Mucosa of descending colon (tissue), 3 donors: ENCODE data around the gene USP10. TPM values are rescaled to one million over a fixed set of nuclear protein-coding genes. Genes with fewer than 3 reads are reported as not detected.

Experiments used
- ATAC-seq: fragments of 200-7000 bp; cut with Tn5 transposase; one replicate; pipeline ENCODE4 v1.9.1; 2020; ENCODE audit warnings: mild to moderate bottlenecking, moderate library complexity
- DNase-seq, 3 donors: peaks; one replicate each; pipeline ENCODE4 v3.0.0-alpha.2; 2020
- H3K36me3 ChIP-seq: fragments of 200-600 bp; one replicate; pipeline ENCODE4 v1.8.0; 2021; ENCODE audit warnings: low read depth, mild to moderate bottlenecking
- H3K4me1 ChIP-seq: fragments of 200-600 bp; one replicate; pipeline ENCODE4 v1.8.0; 2021; ENCODE audit warnings: low read depth, mild to moderate bottlenecking
- H3K4me3 ChIP-seq: fragments of 200-600 bp; one replicate; pipeline ENCODE4 v1.8.0; 2021; ENCODE audit warnings: mild to moderate bottlenecking
- H3K9me3 ChIP-seq: fragments of 200-600 bp; one replicate; pipeline ENCODE4 v1.8.0; 2021; ENCODE audit warnings: mild to moderate bottlenecking
- CTCF ChIP-seq: fragments of 200-600 bp; IDR thresholded peaks from one replicate; pipeline ENCODE4 v1.8.0; 2022; ENCODE audit warnings: antibody characterized with exemption, mild to moderate bottlenecking
- intact Hi-C, 2 donors: fragments of 100-400 bp; cut with DNase I in 1 of 2; cut with micrococcal nuclease in 1 of 2; formaldehyde crosslinking; loops; one replicate each; pipeline versions ENCODE4 v1.11.0 to v1.11.1; 2022; cut with DNase I, micrococcal nuclease
- total RNA-seq, 3 donors: library from RNA; stranded (reverse); fragmentation: NEBNext Ultra II Directional in 2 of 3; extraction: Animal tissue kit (Norgen Biotek cat#: 25700) in 2 of 3; gene quantifications; one replicate each; pipeline versions ENCODE4 v1.2.1 to v1.2.4, GENCODE V29; 2021 to 2023
- donor health status: DM: no; HTN: no; CAD: no; lungs with moderate emphysema.
- donor health status: DM: no; HTN: no; CAD: no.
- donor health status: DM: no; HTN: yes; CAD: no.

Gene USP10
- total RNA-seq, 3 donors from 2014 or later = 65.1 to 76.9 (median 72.4) TPM

- no peak for ATAC-seq
- H3K4me3 ChIP-seq = no peak overlapping the region
- H3K9me3 ChIP-seq = no peaks in the 10 kb centered on the region
- TF ChIP-seq CTCF = no peak
- intact Hi-C loops = loop anchor here (5.0 kb wide), 2 partner anchors 200 to 220 kb away; no protein-coding TSS in a partner anchor
- peaks cover 7% of the 10 kb centered on the region for H3K4me1 ChIP-seq
- no peaks in the 10 kb centered on the region for H3K36me3 ChIP-seq
- DNase-seq = no peak
These were observed 52.1 kb downstream of the USP10 start for GRCh38 chr16:84751947-84752346.

- Histone ChIP-seq H3K9me3 (no peaks in the 10 kb centered on the region), H3K36me3 (no peaks in the 10 kb centered on the region), H3K4me1 (peaks cover 7% of the 10 kb centered on the region), H3K4me3 (no peak overlapping the region)
- DNase-seq (no peak), ATAC-seq (no peak)
- TF ChIP-seq CTCF = no peak
- intact Hi-C loops = loop anchor here (5.0 kb wide), 2 partner anchors 200 to 220 kb away; no protein-coding TSS in a partner anchor
These were observed 52.8 kb downstream of the USP10 start for GRCh38 chr16:84752600-84752999.

GRCh38 chr16:84753412-84754326, 53.9 kb downstream of the USP10 start:
- Histone ChIP-seq H3K4me1 (peaks cover 7% of the 10 kb centered on the region), H3K9me3 (no peaks in the 10 kb centered on the region), H3K4me3 (no peak overlapping the region), H3K36me3 (no peaks in the 10 kb centered on the region)
- ATAC-seq (no peak), DNase-seq (no peak)
- intact Hi-C loops = loop anchor here (5.0 kb wide), 2 partner anchors 199 to 219 kb away; no protein-coding TSS in a partner anchor
- TF ChIP-seq CTCF = no peak

- H3K9me3 ChIP-seq = no peaks in the 10 kb centered on the region
- ATAC-seq (peak; percentile 91), DNase-seq (peak in 1 of 3 donors; percentile 91)
- peaks cover 7% of the 10 kb centered on the region for H3K4me1 ChIP-seq
- intact Hi-C loops = loop anchor here (5.0 kb wide), 2 partner anchors 198 to 218 kb away; no protein-coding TSS in a partner anchor
- peak; percentile 69 for TF ChIP-seq CTCF
- no peak overlapping the region for H3K4me3 ChIP-seq
- no peaks in the 10 kb centered on the region for H3K36me3 ChIP-seq
These were observed 54.6 kb downstream of the USP10 start for GRCh38 chr16:84754353-84754856.

DNA sequence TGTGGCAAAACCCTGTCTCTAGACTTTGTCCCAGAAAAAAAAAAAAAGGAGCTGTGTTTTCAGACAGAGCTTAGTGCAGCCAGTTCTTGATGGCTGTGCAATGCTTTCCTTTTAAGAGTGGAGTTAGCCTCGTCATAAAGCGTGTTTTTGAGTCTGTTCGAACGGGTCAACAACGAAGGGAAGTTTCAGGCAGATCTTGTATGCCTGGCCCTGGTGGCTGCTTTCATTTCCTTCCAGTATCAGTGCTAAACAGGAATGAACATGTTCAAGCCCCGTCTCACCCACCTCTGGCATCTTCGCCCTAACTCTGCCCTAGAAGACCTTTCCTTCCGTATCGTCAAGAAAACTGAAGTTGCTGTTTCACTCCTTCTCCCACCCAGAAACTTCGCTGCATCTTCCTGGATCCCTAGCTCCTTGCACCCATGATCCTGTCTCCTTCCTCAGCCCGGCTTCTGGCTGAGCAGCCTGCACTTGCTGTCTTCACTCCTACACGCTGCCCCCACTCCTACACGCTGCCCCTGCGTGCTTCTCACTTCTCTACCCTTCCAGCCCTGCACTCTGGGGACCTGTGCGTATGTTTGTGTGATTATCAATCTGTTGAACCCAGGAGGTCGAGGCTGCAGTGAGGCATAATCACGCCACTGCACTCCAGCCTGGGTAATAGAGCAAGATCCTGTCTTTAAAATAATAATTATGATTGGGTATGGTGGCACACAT, 55.3 kb downstream of the USP10 start:
- Histone ChIP-seq H3K4me1 (peaks cover 7% of the 10 kb centered on the region), H3K9me3 (no peaks in the 10 kb centered on the region), H3K4me3 (no peak overlapping the region), H3K36me3 (no peaks in the 10 kb centered on the region)
- TF ChIP-seq CTCF = no peak
- intact Hi-C loops = loop anchor here (5.0 kb wide), 2 partner anchors 197 to 217 kb away; no protein-coding TSS in a partner anchor
- DNase-seq (no peak), ATAC-seq (no peak)
